PFSK-1 (cell line): ENCODE results near the gene TMEM176A.

Experiments
- POLR2AphosphoS5 ChIP-seq: IDR thresholded peaks from 2 replicates; pipeline ENCODE4 v1.6.1; 2012; ENCODE audit warnings: low read depth, mild to moderate bottlenecking, control low read depth, low read length, moderate library complexity
- REST ChIP-seq, 2 experiments: IDR thresholded peaks; 2 replicates each; pipeline versions ENCODE4 v1.6.1 to v1.8.0; 2011 to 2012; ENCODE audit warnings: low read depth in 2 of 2, low read length in 2 of 2, control low read depth in 1 of 2, inconsistent platforms in 1 of 2, mild to moderate bottlenecking in 1 of 2, moderate library complexity in 1 of 2; ENCODE audit not compliant: insufficient read depth in 1 of 2
- TAF1 ChIP-seq: IDR thresholded peaks from 2 replicates; pipeline ENCODE4 v1.6.1; 2012; ENCODE audit warnings: low read length, control low read depth, borderline replicate concordance; ENCODE audit not compliant: insufficient read depth

GRCh38 chr7:150780292-150780691 is 20.3 kb upstream of the TMEM176A start:
- TF ChIP-seq POLR2AphosphoS5 (no peak), TAF1 (no peak), REST (IDR thresholded peaks at IDR 0.05; ENCODE audit: insufficient read depth in 1 of 2, low read depth in 2 of 2, low read length in 2 of 2) (no peak)
